HG03442 (cell line): ENCODE data around the gene KPNA1.
A peak's percentile ranks its signal among the peaks of the same experiment; 100 is the strongest.

Experiments
- ATAC-seq: cut with Tn5 transposase; IDR thresholded peaks from one replicate; pipeline ENCODE4 v1.9.1; 2021; ENCODE audit warnings: mild to moderate bottlenecking, moderate library complexity; ENCODE audit not compliant: unreplicated experiment

Gene KPNA1

DNA sequence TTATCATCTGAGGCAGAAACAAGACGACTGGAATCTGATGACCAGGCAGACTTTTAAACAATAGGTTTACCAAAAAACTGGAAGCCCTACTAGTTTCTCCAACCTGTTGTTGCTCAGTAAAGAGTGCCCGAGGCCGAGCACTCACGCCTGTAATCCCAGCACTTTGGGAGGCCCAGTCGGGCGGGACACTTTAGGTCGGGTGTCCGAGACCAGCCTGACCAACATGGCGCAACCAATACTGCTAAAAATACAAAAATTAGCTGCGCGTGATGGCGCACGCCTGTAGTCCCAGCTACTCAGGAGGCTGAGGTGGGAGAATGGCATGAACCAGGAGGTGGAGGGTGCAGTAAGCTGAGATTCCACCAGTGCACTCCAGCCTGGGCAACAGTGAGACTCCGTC, 97.8 kb downstream of the KPNA1 start:
- no peak for ATAC-seq

- peak; percentile 88 for ATAC-seq
Observed at GRCh38 chr3:122415762-122416654, 98.7 kb downstream of the KPNA1 start, which contains the start of gene WDR5B. Gene WDR5B (minus strand): TSS chr3:122416062. CDS start chr3:122415528, 534 bp downstream.

DNA sequence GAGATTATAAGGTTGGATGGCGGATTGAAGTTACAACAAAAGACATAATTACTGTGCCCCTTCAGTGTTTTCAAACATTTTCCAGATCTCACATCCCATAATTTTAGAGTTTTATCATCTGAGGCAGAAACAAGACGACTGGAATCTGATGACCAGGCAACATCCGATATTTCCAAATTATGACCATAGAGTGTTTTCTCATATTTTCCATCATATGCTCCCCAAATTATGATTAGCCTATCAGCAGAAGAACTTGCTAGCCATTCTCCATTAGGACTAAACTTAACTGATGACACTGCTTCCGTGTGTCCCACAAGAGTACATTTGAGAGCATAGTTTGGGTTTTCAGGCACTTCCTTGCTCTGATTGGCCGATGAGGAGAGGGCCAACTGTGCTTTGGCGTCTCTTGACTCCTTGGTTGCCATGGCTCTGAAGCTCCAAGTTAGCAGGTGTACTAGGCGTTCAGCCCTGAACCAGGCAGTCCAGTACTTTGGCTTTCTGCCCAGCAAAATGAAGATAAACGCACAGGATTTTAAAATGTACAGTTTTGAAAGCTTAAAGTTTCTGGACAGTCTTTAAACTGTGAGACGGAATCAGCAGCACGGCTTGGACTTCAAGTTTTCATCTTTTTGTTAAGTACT, 99.5 kb downstream of the KPNA1 start:
- ATAC-seq: peak; percentile 40

DNA sequence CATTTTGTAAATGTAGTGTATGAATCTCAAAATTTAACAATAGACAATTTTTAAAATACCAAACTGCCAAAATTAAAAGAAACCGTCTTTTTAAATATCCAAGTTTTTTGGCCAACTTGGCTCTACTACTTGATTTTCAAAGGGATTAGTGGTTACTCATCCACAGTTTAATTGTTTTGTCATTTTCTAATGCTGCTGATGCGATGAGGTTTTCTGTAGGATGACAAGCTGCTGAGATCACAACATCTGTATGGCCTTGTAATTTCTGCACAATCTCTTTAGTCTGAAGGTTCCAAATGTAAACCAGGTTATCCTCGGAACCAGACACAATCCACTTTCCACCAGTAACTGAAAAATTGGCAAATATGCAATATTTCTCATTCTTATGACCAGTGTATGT, 100.3 kb downstream of the KPNA1 start:
- ATAC-seq: no peak

DNA sequence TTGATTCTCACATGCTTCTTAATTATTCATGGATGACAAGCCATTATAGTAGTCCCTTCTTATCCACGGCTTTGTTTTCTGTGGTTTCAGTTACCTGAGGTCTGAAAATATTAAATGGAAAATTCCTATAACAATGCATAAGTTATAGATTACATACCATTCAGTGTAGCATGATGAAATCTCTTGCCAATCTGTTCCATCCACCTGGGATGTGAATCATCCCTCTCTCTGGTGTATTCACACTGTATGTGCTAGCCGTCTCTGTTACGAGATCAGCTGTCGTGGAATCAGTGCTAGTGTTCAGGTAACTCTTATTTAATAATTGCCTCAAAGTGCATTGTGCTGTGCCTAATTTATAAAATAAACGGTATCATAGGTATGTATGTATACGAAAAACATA, 104.1 kb downstream of the KPNA1 start:
- no peak for ATAC-seq

DNA sequence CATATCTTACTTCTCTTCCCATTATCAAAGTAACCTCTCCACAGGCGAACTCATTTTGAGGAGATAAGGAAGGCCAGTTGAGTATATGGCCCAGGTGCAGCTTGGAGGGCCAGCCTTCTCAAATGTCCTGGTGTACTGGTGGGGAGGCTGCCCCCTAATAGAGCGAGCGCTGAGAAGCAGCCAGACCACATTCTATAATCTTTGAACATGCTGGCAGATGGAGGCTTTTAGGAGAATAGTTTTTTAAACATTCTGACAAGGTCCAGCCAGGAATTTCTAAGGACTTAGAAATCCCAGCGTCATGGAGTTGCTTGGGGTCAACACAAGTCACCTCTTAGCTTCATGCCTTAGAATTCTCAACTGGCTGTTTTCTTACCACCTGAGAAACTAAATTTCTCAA, 104.6 kb downstream of the KPNA1 start:
- no peak for ATAC-seq

GRCh38 chr3:122409446-122409845, 105.3 kb downstream of the KPNA1 start:
- ATAC-seq: no peak

DNA sequence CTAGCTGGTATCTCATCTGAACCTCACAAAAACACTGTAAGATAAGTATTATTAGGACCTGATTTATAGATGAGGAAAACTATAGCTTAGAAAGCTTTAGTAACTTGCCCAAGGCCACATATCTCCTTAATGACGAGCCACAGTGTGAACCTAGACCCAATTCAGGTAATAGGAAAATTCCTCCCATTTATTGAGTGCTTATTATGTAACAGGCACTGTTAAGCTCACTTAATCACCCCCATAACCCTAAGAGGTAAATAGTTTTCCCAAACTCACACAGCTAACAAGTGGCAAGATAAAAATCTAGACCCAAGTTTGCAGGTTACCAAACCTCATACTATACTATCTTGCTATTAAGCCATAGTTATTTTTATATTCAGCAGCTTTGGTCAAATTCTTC, 106.8 kb downstream of the KPNA1 start:
- no peak for ATAC-seq

- peak; percentile 42 for ATAC-seq
Observed at GRCh38 chr3:122406198-122406597, 108.5 kb downstream of the KPNA1 start.

- no peak for ATAC-seq
Observed at GRCh38 chr3:122405015-122405414, 109.7 kb downstream of the KPNA1 start.

- ATAC-seq: no peak
Observed at GRCh38 chr3:122403489-122403888, 111.2 kb downstream of the KPNA1 start.

GRCh38 chr3:122398920-122399319, 115.8 kb downstream of the KPNA1 start:
- ATAC-seq: no peak

DNA sequence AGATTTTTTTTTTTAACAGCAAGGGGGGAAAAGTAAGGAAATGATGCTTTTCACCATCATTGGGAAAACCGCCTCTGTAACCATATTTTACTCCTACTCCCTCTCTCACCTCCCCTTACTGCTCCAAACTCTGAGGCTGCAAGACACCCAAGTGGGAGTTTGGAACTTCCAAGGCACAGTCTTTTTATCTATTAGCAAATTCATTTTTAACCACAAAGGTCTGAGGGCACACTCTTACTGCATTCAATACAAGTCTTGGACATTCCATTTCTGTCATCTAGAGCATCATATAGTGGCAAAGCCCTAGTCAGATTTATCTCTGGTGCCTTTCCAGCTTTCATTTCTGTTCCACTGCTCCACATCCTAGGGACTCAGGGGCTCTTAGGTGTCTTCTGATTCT, 117.5 kb downstream of the KPNA1 start:
- ATAC-seq: no peak

DNA sequence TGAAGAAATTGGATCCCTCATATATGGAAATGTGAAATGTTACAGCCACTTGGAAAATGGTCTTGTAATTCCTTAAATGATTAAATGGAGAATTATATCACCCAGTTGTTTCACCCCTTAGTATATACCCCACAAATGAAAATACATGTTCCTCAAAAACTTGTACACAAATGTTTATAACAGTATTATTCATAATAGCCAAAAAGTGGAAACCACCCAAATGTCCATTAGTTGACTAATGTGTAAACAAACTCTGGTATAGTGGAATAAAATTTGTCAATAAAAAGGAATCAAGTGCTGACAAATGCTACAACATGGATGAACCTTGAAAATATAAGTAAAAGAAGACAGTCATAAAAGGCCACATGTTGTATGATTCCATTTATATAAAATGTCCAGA, 118.2 kb downstream of the KPNA1 start:
- no peak for ATAC-seq

DNA sequence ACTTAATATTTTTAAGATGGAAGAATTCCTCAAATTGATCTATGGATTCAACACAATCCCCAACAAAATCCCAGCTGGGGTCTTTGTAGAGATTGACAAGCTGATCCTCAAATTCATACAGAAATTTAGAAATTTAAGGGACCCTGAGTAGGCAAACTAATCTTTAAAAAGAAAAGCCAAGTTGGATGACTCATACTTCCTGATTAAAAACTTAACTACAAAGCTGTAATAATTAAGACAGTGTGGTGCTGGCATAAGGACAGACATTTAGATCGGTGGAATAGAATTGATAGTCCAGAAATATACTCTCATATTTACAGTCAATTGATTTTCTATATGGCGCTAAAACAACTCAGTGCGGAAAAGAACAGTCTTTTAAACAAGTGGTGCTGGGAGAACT, 119.2 kb downstream of the KPNA1 start:
- no peak for ATAC-seq

DNA sequence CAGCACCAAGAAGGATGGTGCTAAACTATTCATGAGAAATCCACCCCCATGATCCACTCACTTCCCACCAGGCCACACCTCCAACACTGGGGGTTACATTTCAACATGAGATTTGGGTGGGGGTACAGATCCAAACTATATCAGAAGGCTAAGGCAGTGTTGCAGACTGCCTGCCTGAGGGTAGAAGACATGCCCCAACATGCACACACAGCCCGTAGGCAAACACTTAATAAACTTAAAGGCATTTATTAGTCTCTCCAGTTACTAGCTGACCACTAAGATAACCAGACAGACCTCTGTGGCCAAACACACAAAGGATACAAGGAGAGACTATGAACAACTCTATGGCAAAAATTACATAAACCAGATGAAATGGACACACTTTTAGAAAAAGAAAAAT, 120.6 kb downstream of the KPNA1 start:
- no peak for ATAC-seq

DNA sequence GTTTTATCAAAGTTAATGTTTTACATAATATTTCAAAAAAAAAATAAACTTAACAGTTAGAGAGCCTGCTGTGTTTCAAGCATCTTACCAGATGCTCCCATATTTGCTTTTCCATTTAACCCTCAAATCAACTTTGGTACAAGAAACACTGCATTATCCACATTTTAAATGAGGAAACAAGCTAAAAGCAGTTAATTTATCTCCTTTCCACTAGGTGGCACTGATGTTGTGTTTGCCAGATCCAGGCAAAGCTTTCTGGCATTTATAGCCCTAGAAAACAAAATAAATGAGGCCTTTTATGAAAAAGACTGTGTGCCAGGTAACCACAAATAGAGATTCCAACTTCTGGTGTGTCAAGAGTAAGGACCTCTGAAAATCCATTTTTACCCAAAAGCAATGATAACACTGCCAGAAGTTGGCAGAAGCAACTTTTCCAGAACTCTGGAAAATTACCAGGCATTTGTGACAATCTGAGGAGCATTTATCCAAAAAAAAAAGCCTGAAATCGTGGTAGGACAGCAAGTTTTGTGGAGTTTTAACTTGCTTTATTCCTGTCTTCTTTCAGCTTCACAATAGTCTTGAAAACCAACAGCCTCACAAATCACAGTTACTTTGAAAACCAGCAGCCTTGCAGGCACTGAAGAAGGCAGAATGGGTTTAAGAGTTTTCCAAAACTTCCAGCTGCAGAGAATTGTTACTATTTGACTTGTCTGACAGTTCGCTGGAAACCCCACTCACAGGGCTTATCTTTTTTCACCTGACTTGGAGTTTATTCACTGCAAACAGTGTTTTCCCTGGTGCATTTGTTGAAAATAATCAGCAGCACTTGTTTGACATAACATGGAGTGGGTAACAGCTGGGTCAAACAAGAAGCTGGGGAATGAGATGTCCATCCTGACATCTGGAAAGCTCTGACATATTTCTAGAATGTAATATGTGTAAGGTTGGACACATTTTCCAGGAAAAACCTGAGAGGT, 121.6 kb downstream of the KPNA1 start:
- no peak for ATAC-seq

- no peak for ATAC-seq
Observed at GRCh38 chr3:122391681-122392446, 122.9 kb downstream of the KPNA1 start.

- ATAC-seq: no peak
Observed at GRCh38 chr3:122390665-122391064, 124.1 kb downstream of the KPNA1 start.

- no peak for ATAC-seq
Observed at GRCh38 chr3:122389892-122390291, 124.8 kb downstream of the KPNA1 start.
